Esophagus squamous epithelium (tissue), 4 donors: ENCODE results near the gene SNRPE.

Experiments
- POLR2A ChIP-seq, 4 donors: fragments of 450-650 bp; IDR thresholded peaks; one replicate each; pipeline ENCODE4 v1.6.1; 2017; ENCODE audit warnings: antibody characterized with exemption in 4 of 4, mild to moderate bottlenecking in 4 of 4, moderate library complexity in 3 of 4
- TF ChIP-seq, protein P1 (sequence below), 6 experiments: fragments of 450-650 bp in 4 of 6; fragments of 200-600 bp in 2 of 6; sonication (generic) in 2 of 6; IDR thresholded peaks; one replicate each; pipeline ENCODE4 v1.5.1; 2016 to 2019; ENCODE audit warnings: antibody characterized with exemption in 6 of 6, mild to moderate bottlenecking in 4 of 6, moderate library complexity in 4 of 6

GRCh38 chr1:203888807-203889251 lies 27.4 kb downstream of the SNRPE start:
- TF ChIP-seq POLR2A (IDR thresholded peaks at IDR 0.05), result no peak
- TF ChIP-seq, protein P1, sequence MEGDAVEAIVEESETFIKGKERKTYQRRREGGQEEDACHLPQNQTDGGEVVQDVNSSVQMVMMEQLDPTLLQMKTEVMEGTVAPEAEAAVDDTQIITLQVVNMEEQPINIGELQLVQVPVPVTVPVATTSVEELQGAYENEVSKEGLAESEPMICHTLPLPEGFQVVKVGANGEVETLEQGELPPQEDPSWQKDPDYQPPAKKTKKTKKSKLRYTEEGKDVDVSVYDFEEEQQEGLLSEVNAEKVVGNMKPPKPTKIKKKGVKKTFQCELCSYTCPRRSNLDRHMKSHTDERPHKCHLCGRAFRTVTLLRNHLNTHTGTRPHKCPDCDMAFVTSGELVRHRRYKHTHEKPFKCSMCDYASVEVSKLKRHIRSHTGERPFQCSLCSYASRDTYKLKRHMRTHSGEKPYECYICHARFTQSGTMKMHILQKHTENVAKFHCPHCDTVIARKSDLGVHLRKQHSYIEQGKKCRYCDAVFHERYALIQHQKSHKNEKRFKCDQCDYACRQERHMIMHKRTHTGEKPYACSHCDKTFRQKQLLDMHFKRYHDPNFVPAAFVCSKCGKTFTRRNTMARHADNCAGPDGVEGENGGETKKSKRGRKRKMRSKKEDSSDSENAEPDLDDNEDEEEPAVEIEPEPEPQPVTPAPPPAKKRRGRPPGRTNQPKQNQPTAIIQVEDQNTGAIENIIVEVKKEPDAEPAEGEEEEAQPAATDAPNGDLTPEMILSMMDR (IDR thresholded peaks at IDR 0.05), result no peak
